Glutamatergic neuron (in vitro differentiated cells): ENCODE measurements around the gene TSPAN17. TPM values are rescaled to one million over a fixed set of nuclear protein-coding genes. Genes with fewer than 3 reads are reported as not detected.

Experiments used
- DNase-seq: peaks from one replicate; pipeline ENCODE4 v3.0.0; 2022
- H3K27ac Mint-ChIP-seq: one replicate; pipeline ENCODE4 v1.8.0; 2020; ENCODE audit warnings: mild to moderate bottlenecking, mixed read lengths, inconsistent platforms; ENCODE audit not compliant: unreplicated experiment
- H3K27me3 Mint-ChIP-seq: one replicate; pipeline ENCODE4 v1.8.0; 2020; ENCODE audit warnings: mild to moderate bottlenecking, moderate library complexity, mixed read lengths, inconsistent platforms; ENCODE audit not compliant: unreplicated experiment
- H3K36me3 Mint-ChIP-seq: one replicate; pipeline ENCODE4 v1.8.0; 2020; ENCODE audit warnings: mild to moderate bottlenecking, mixed read lengths, inconsistent platforms; ENCODE audit not compliant: unreplicated experiment
- H3K4me1 Mint-ChIP-seq: one replicate; pipeline ENCODE4 v1.8.0; 2020; ENCODE audit warnings: mild to moderate bottlenecking, low read depth, mixed read lengths, inconsistent platforms; ENCODE audit not compliant: unreplicated experiment
- H3K4me3 Mint-ChIP-seq: one replicate; pipeline ENCODE4 v1.8.0; 2020; ENCODE audit warnings: mild to moderate bottlenecking, mixed read lengths, inconsistent platforms; ENCODE audit not compliant: unreplicated experiment
- H3K9me3 Mint-ChIP-seq: one replicate; pipeline ENCODE4 v1.8.0; 2020; ENCODE audit warnings: mild to moderate bottlenecking, moderate library complexity, mixed read lengths, inconsistent platforms; ENCODE audit not compliant: unreplicated experiment
- total RNA-seq: library from RNA; stranded (reverse); fragmentation: NEBNext Ultra II Directional; extraction: Animal tissue kit (Norgen Biotek cat#: 25700); gene quantifications from one replicate; pipeline ENCODE4 v1.2.1, GENCODE V29; 2021; ENCODE audit not compliant: unreplicated experiment
- TF ChIP-seq, protein P1 (sequence below): fragments of 200-600 bp; sonication (generic); IDR thresholded peaks from one replicate; pipeline ENCODE4 v1.5.0; 2021; ENCODE audit not compliant: partially characterized antibody, unreplicated experiment

TSPAN17 gene
- total RNA-seq, 1 donor from 2014 or later: 97.2 TPM

DNA sequence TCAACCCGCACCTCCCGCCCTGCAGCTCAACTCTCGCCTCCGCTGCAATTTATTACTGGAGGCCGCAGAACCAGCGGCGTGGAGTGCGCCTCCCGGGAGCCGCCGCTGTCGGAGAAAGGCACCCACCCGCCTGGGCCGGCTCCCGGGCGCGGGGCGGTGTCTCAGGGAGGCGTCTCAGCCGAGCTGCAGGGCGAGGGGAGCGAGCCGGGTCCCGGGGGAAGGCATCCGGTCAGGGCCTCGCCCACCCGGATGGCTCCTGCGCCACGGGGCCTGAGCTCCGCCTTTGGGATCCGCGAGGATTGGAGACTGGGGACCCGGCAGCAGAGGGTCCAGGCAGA, 32.9 kb downstream of the TSPAN17 start:
- DNase-seq: no peak
- Mint-ChIP-seq H3K27ac (no peak overlapping the region), H3K4me1 (peaks cover 7% of the 10 kb centered on the region), H3K4me3 (no peak overlapping the region), H3K36me3 (peaks cover 8% of the 10 kb centered on the region), H3K27me3 (peaks cover 5% of the 10 kb centered on the region), H3K9me3 (peaks cover 3% of the 10 kb centered on the region)
- TF ChIP-seq, protein P1, sequence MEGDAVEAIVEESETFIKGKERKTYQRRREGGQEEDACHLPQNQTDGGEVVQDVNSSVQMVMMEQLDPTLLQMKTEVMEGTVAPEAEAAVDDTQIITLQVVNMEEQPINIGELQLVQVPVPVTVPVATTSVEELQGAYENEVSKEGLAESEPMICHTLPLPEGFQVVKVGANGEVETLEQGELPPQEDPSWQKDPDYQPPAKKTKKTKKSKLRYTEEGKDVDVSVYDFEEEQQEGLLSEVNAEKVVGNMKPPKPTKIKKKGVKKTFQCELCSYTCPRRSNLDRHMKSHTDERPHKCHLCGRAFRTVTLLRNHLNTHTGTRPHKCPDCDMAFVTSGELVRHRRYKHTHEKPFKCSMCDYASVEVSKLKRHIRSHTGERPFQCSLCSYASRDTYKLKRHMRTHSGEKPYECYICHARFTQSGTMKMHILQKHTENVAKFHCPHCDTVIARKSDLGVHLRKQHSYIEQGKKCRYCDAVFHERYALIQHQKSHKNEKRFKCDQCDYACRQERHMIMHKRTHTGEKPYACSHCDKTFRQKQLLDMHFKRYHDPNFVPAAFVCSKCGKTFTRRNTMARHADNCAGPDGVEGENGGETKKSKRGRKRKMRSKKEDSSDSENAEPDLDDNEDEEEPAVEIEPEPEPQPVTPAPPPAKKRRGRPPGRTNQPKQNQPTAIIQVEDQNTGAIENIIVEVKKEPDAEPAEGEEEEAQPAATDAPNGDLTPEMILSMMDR: no peak

DNA sequence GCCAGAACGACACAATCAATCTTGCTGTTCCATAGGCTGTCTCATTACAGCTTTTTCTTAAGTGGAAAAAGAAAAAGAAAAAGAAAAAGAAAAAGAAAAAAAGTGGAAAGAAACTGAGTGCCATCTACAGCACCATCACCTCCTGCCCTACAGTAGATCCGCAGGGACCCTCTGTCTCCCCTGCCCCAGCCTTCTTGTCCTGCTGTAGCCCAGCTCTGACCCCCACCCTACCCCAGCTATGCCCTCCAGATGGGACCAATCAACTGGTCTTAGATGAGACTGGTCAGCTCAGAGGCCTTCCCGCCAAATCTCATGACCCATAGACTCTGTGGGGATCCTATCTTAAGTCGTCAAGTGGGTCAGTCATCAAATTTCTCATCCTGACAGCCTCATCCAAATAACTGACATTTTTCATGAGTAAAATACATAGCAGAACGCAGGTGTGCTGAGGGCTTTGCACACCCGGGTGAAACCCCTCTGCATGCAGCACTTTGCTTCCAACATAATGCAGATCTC, 34.8 kb downstream of the TSPAN17 start:
- H3K27me3 Mint-ChIP-seq: peaks cover 5% of the 10 kb centered on the region
- no peak overlapping the region for H3K27ac Mint-ChIP-seq
- no peak for DNase-seq
- no peak overlapping the region for H3K4me3 Mint-ChIP-seq
- H3K9me3 Mint-ChIP-seq: peaks cover 1% of the 10 kb centered on the region
- H3K4me1 Mint-ChIP-seq: no peaks in the 10 kb centered on the region
- TF ChIP-seq, protein P1: no peak
- peaks cover 10% of the 10 kb centered on the region for H3K36me3 Mint-ChIP-seq

DNA sequence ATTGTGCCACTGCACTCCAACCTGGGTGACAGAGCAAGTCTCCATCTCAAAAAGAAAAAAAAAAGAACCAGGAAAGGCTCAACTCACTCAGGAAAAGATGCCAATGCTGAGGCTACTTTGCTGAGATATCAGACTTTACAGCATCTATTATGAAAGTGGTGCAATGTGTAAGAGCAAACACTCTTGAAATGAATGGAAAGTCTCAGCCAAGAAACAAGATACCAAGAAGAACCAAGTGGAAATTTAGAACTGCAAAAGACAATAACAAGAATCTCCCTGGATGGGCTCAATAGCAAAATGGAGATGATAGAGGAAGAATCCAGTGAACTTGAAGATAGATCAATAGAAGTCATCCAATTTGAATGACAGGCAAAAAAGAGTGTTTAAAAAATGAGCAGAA, 37.7 kb downstream of the TSPAN17 start:
- DNase-seq: no peak
- H3K4me1 Mint-ChIP-seq: no peaks in the 10 kb centered on the region
- H3K36me3 Mint-ChIP-seq: peaks cover 10% of the 10 kb centered on the region
- TF ChIP-seq, protein P1: no peak
- H3K27ac Mint-ChIP-seq: no peak overlapping the region
- peaks cover 3% of the 10 kb centered on the region for H3K27me3 Mint-ChIP-seq
- no peak overlapping the region for H3K4me3 Mint-ChIP-seq
- H3K9me3 Mint-ChIP-seq: no peaks in the 10 kb centered on the region

DNA sequence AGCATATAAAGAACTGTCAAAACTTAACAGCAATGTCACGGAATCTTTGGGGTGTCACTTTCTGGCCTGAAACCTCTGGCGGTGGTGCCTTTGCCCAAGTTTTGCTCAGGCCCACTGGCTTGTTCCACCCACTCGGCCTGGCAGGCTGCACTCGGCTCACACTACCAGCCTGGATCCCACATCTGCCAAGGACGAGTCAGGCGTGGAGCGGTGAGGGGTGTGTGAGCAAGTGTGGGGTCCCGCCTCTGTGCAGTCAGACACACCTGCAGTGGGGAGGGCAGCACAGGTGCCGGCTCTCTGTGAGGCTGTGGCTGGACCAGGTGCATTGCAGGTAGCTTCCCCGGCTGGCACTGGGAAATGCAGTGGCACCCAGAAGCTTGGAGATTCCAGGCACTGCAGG, 40.0 kb downstream of the TSPAN17 start:
- Mint-ChIP-seq H3K9me3 (no peaks in the 10 kb centered on the region), H3K4me3 (no peak overlapping the region), H3K27me3 (peaks cover 4% of the 10 kb centered on the region), H3K4me1 (peaks cover 1% of the 10 kb centered on the region), H3K36me3 (peaks cover 10% of the 10 kb centered on the region), H3K27ac (no peak overlapping the region)
- no peak for DNase-seq
- TF ChIP-seq, protein P1: no peak

DNA sequence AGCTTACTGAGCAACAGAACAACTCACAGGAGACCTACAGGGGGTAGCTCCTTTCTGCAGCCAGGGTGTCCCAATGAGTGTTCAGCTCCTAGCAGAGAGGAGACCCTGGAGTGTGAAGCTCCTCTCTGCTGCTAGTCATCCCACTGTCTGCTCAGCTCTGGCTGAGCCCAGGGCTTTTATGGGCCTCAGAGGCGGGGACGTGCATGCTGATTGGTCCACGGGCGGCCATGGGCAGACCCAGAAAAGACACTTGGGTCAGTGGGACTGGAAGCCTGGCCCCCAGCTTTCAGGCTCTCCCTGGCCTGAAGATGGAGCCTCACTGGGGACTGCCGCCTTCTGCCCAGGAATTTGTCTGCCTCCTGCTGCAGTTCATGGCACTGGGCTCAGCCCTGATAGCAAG, 40.6 kb downstream of the TSPAN17 start:
- peaks cover 3% of the 10 kb centered on the region for H3K27me3 Mint-ChIP-seq
- no peak overlapping the region for H3K27ac Mint-ChIP-seq
- no peak overlapping the region for H3K4me3 Mint-ChIP-seq
- no peaks in the 10 kb centered on the region for H3K9me3 Mint-ChIP-seq
- peaks cover 10% of the 10 kb centered on the region for H3K36me3 Mint-ChIP-seq
- TF ChIP-seq, protein P1: no peak
- peaks cover 5% of the 10 kb centered on the region for H3K4me1 Mint-ChIP-seq
- no peak for DNase-seq
